GM18861 (cell line): ENCODE measurements around the gene SERPING1.

ENCODE experiments used
- ATAC-seq: cut with Tn5 transposase; IDR thresholded peaks from one replicate; pipeline ENCODE4 v1.9.1; 2021; ENCODE audit not compliant: unreplicated experiment

The SERPING1 gene

DNA sequence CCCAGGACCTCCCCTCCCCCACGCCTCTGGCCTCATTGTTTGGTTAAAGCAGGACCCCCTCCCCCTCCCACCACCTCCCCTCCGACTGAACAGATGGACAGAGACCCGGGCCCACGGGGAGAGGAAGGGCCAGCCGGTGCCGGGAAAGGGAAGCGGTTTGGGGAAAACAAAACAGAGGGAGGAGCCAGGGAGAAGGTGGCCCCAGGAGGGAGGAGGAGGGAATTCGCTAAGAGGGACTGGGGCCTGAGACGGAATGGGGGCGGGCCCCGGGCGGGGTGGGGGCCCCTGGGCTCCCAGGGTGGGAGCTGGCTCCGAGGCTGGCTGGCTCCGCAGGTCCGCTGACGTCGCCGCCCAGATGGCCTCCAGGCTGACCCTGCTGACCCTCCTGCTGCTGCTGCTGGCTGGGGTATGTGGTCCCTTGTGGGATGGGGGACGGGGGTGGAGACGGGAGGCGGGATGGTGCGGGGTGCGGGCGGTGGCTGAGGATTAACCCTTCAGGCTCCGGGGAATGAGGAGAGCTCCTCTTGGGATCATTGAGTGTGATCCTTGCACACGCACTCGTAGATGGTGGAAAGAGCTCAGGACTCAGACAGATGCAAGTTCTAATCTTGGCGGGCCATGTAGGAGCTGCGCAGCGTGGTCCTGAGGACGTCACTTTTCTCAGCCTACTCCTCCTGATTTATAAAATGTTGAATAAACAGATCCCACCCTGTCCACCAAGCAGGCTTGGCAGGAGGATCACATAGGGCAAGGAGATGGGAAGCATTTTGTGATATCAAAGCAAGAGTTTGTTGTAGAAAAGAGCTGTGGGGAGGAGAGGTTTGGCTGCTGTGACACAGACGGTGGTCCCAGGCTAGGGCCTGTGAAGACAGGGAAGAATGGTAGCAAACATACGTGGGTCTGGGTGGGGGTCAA lies 688 bp downstream of the SERPING1 start:
- no peak for ATAC-seq

DNA sequence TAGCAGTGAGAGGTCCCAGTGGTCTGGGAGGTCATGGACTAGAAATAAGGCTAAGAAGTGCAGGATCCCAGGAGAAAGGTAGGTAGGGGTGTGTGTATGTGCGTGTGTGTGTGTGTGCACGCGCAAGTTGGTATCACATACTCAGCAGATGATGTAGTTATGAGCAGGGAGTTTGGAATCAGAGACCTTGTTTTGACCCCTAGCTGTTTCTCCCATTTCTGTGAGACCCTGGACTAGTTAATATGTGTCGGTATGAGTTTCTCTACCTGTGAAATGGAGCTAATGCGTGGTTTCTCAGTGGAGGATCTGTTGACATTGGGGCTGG lies 1.3 kb downstream of the SERPING1 start:
- ATAC-seq = no peak

DNA sequence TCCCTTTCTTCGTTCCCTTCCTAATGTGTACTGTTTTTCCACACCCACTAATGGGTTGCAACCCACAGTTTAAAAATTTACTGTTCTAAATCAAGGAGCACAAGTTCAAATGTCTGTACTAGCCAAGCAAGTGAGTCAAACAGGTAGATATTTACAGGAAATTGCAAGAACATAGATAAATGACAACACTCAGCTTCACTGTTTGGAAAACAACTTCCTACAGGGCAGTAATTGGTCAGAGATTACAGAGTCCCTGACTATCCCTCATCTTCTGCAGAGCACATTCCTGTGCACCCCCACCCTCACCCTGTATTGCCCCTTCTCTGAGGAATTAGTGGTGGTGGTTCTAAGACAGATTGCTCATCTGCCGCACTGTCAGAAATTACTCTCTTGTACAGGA lies 1.9 kb downstream of the SERPING1 start:
- no peak for ATAC-seq

DNA sequence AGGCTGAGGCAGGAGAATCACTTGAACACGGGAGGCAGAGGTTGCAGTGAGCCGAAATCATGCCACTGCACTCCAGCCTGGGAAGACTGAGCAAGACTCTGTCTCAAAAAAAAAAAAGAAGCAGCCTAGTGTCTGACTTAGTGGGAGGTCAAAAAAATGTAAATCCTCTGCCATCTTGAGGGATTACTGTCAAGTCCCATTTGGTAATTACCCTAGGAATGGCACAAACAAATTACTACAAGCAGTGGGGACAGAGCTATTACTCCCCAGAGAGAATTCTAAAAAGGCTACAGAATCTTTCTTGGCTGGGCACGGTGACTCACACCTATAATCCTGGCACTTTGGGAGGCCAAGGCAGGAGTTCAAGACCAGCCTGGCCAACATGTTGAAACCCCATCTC lies 3.8 kb downstream of the SERPING1 start:
- no peak for ATAC-seq

DNA sequence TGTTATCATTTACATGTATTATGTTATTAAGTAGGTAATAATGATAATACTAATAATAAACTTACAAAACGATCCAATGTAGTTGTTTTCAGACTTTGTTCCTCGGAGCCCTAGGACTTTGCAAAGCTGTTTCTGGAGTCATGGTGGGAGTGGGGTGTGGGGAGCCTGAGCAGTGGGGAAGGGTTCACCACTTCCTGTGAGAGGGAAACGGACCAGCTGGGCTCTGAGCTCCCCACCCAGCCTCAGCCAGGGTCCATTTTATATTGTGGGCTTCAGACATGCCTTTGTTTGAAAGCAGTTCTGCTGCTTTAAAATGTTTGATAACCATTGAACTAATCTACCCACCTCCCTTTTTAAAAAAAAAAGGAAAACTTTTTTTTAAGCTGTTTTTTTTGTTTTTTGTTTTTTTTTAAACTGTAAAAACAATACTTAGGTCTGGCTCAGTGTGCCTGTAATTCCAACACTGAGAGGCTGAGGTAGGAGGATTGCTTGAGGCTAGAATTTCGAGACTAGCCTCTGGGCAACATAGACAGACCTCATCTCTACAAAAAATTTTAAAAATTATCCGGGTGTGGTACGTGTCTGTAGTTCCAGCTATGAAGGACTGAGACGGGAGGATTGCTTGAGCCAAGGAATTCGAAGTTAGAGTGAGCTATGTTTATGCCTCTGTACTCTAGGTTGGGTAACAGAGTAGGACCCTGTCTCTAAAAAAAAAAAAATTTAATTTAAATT lies 7.0 kb downstream of the SERPING1 start:
- no peak for ATAC-seq

DNA sequence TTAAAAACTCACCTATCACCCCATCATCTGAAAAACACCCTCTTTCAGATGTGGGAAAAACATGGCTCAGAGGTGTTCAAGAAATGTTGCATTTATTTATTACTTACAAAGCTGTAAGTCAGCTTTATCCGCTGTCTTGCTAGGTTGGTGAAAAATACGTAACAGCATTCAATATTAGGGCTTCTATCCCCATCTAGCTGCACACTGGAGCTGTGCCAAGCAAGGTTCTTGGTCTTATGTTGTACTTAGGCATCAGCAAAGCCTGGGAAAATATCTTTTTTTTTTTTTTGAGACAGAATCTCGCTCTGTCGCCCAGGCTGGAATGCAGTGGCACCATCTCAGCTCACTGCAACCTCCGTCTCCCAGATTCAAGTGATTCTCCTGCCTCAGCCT lies 7.5 kb downstream of the SERPING1 start:
- ATAC-seq = no peak

DNA sequence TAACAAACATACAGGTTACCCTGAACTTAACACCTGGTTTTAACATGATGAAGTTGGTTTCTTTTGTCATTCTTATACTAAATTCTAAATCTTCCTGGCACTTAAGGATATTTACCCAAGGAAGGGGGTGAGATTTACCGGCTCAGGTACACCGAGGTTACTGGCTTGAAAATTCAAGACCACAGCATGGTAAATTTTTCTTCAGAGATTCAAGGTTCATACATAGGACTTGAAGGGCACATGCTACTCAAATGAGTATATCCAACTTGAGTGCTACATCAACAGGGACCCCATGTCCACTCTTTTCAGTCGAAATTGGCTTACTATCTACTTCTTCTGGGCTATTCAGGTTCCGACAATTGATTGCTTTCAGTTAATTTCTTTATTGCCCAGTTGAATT lies 12.7 kb downstream of the SERPING1 start:
- ATAC-seq = no peak

DNA sequence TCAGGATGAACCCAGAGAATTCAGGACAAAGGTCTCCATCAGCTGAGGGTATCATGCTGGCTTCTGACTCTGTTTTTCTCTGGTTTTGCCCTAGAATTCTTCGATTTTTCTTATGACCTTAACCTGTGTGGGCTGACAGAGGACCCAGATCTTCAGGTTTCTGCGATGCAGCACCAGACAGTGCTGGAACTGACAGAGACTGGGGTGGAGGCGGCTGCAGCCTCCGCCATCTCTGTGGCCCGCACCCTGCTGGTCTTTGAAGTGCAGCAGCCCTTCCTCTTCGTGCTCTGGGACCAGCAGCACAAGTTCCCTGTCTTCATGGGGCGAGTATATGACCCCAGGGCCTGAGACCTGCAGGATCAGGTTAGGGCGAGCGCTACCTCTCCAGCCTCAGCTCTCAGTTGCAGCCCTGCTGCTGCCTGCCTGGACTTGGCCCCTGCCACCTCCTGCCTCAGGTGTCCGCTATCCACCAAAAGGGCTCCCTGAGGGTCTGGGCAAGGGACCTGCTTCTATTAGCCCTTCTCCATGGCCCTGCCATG lies 16.8 kb downstream of the SERPING1 start:
- no peak for ATAC-seq

DNA sequence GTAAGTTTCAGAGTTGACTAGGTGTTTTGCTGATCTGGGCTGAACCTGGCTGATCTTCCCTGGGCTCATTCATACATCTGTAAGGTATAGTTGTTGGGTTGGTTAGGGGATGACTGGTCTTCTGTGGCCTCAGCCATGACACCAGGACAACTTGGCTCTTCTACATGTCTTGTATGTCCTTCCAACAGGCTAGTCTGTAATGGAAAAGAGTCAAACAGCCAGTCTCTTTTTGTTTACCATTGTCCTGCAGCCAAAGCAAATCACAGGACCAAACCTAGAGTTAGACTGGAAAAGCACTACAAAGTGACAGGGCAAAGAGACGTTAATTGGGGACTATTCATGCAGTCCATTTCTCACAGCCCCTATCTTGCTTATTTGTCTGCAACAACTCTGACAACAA lies 17.8 kb downstream of the SERPING1 start:
- ATAC-seq = no peak

DNA sequence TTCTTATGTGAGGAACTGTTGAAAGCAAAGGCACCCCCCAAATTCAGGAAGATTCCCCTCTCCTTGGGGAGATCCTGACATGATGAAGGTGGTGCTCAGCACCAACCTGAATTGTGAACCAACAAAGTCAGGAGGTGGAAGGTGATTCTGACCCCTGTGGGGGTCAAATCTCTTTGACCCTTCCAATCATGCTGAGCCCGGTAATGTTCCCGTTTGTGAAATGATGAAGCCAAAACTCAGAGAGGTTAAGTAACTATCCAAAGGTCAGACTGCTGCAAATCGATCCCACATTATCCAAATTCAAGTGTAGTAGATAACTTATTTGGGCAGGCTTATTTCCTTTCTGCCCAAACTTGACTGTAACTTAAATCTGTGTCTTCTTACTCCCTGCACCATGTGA lies 19.1 kb downstream of the SERPING1 start:
- ATAC-seq = no peak

DNA sequence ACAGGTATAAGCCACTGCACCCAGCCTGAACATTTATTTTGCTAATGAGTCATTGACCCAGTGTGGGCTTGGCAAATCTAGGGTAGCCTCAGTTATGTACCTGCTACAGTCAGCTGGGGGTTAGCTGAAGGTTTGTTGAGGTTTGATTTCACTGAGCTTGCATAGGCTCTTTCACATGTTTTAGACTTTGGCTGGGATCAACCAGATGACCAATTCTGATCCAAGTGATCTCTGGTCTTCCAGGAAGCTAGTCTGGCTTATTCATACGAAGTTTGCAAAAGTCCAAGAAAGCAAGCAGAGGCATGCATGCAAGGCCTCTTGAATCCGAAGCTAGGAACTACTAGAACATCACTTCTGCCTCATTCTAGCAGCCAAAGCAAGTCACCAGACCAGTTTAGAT lies 21.0 kb downstream of the SERPING1 start:
- no peak for ATAC-seq

DNA sequence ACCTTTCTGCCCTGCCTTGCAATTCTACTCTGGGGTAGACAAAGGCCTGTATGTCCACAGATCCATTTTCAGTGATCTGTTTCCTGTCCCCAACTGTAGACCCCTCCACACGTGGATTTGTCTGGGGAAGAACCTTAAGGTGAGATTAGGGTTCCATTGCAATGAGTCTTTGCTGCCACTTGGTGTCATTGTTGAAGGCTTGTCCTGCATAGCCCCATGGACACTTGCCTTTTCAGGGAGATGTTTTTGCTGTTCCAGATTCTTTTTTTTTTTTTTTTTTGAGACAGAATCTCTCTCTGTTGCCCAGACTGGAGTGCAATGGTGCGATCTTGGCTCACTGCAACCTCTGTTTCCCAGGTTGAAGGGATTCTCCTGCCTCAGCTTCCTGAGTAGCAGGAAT lies 21.8 kb downstream of the SERPING1 start:
- no peak for ATAC-seq

DNA sequence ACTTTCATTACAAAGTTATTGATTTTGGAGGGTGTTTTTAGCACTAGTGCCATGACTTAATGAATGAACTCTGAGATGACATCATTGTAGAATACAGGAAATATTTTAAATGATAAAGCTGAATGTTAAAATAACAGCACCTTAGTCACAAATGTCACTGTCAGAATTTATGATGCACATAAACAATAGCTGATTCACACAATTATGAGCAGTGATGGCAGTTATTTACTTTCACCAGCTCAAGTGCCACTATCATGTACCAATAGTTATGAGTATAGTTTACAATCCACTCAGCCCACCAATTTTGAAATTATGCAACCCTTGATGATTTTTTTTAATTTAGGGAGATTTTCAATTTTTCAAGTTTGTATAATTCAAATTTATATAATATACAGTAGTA lies 23.0 kb downstream of the SERPING1 start:
- ATAC-seq = no peak

DNA sequence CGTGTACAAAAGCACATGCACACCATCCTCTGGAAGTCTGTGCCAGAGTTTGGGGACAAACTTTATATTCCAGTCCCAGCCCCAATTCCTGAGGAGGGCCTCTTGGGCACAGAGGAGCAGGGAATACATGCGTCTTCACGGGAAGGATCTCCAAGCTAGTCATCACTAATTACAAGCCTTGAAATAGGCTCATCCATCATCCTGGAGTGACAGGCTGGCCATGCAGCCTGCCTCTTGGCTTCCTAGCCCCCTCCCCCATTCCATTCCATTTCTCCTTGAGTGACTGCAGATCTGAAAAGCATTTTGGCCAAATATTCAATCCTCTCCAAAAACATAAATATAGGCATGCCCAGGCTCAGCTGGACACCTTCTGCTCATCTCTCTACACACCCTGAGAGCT lies 24.8 kb downstream of the SERPING1 start:
- no peak for ATAC-seq

DNA sequence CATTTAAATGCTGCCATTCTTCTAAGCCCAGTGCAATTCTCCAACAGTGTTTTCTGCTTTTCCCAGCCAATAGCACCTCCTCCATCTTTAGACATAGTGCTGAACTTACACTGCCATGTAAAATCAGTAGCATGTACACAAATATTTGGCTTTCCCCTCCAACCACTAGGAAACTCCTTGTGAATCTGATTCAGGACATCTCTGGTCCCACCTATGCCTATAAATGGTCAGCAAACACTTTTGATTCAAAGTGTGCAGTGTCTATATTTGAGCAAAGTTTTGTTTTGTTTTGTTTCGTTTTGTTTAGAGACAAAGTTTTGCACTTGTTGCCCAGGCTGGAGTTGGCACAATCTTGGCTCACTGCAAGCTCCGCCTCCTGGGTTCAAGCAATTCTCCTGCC lies 27.4 kb downstream of the SERPING1 start:
- ATAC-seq = no peak

DNA sequence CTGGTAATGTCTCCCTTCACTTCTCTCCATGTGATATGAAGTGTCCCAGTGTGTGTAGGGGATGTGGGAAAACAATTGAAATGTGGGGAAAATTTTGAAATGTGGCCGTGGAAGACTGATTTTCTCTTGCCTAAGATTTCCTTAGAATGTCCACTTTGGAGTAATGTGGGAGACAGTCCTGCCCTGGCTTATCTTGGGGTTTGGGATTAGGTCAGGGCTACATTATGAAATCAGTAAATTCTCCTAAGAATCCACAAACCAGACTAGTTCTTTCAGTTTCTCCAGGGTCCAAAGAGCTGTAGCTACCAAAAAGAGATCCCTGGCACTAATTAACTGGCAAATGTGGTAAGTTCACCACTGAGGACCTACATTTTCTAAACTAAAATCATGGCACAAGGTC lies 29.4 kb downstream of the SERPING1 start:
- no peak for ATAC-seq

DNA sequence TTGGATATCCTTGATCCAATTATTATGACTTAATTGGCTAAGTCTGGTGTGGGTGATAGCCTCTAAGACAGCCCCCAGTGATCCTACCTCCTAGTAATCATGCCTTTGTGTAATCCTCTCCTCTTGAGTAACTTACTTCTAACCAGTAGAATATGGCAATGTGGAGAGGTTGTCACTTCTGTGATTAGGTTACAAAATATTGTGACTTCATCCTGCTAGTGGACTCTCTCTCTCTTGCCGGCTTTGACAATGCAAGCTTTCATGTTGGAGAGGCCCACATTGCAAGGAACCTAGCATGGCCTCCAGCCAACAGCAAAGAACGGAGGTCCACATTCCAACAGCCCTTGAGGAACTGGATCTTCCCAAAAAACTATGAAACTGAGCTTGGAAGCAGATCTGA lies 32.7 kb downstream of the SERPING1 start:
- ATAC-seq = no peak

DNA sequence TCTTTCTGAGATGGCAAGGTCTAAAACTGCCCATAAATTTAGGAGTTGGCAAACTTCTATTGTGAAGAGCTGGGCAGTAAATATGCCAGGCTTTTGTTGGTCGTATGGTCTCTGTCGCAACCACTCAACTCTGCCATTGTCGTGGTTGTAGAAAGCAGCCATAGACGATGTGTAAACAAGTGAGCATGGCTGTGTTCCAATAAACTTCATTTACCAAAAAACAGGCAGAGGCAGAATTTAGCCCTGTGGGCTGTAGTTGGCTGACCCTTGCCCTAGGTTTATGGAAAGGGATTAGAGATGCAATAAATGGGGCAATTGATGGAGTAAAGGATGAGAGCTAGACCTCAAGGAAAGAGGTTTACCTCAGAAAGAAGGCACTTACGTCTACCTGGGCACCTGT lies 34.6 kb downstream of the SERPING1 start:
- no peak for ATAC-seq

DNA sequence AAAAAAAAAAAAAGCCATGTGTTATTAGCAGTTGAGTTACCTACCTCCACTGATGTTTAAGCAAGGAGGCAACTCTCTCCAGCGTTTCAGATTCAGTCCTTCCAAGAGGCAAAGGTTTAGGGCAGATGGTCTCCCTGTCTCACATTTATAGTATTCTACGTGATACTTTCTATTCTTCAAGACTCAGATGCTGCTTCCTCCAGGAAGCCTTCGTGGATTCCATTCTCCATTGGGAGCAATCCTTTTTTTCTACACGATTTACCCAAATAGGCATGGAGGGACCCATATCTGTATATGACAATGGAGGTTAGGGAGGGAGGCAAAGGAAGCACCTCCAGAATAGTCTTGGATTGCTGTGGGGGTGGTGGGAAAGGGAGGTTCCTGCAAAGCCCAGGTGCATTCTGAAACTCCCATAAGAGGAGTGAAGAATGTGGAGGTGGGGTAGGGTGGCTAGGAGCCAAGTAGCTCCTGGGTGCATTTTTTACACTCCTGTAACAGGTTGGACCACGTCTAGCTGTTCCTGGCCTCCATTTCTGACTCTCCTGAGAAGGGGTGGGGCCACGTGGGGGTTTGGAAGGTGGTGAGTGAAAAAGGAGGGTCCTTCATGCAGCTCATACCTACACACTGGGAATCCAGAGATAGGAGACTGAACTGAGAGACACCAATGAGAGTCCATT lies 36.0 kb downstream of the SERPING1 start:
- ATAC-seq = no peak

DNA sequence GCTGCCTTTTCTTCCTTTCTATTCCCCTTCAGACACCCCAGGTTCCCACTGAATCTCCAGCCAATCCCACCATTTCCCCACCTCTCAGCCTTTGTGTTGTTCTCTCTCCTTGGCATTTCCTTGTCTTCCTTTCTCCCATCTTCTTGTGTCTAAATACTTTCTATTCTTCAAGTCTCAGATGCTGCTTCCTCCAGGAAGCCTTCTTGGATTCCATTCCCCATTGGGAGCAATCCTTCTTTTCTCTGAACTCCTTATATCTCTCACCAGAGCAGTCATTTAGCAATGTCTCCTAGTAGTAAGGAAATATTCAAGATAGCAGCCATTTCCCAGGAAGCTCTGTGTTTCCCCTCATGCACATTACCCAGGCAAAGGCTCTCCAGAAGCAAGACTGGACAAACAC lies 36.8 kb downstream of the SERPING1 start:
- ATAC-seq = no peak

DNA sequence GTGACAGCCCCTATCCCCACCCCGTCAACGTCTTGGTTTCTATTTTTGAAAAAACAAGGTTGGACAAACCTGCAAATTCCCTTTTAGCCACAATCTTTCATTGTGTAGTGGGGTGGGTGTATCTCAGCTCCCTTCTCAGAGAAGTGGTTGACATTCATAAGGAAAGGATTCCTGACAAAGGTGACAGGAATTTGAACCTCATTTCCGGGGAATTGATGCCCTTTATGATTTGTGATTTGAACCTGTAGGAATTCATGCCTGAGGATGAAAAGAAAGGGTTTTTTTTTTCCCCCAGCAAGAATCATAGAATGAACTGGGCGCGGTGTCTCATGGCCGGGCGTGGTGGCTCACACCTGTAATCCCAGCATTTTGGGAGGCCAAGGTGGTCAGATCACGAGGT lies 37.8 kb downstream of the SERPING1 start:
- ATAC-seq = no peak

DNA sequence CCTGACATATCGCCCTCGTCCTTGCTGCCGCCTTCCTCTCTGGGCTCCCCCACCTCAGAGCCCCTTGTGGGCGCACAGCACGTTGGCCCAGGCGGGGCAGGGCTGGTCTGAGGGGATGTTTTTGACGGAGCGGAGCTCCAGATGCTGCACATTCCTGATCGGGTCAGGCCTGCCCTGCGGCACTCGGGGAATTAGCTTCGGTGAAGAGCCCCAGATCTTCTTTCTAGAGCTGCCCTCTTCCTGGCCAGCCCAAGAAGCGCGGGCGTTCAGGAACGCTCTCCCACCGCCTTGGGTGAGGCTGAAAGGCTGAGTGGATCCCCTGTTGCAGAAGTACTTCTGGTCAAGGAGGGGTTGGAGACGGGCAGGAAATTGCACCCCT lies 40.1 kb downstream of the SERPING1 start:
- no peak for ATAC-seq
